Adrenal gland (tissue), 5 donors: ENCODE data around the gene GLCE.

ENCODE experiments used
- POLR2A ChIP-seq, 2 donors: fragments of 450-650 bp; IDR thresholded peaks; one replicate each; pipeline ENCODE4 v1.6.1; 2017; ENCODE audit warnings: antibody characterized with exemption in 2 of 2, mild to moderate bottlenecking in 2 of 2, moderate library complexity in 1 of 2
- TF ChIP-seq, protein P1 (sequence below), 6 experiments: fragments of 450-650 bp in 4 of 6; fragments of 200-600 bp in 2 of 6; sonication (generic) in 1 of 6; IDR thresholded peaks; 1 replicate in 5 of 6; 2 replicates in 1 of 6; pipeline versions ENCODE4 v1.5.1 to v1.8.0; 2016 to 2021; ENCODE audit warnings: antibody characterized with exemption in 6 of 6, mild to moderate bottlenecking in 2 of 6, moderate library complexity in 1 of 6
- donor health status: DM: no; HTN: no; CAD: no.

- TF ChIP-seq, protein P1, sequence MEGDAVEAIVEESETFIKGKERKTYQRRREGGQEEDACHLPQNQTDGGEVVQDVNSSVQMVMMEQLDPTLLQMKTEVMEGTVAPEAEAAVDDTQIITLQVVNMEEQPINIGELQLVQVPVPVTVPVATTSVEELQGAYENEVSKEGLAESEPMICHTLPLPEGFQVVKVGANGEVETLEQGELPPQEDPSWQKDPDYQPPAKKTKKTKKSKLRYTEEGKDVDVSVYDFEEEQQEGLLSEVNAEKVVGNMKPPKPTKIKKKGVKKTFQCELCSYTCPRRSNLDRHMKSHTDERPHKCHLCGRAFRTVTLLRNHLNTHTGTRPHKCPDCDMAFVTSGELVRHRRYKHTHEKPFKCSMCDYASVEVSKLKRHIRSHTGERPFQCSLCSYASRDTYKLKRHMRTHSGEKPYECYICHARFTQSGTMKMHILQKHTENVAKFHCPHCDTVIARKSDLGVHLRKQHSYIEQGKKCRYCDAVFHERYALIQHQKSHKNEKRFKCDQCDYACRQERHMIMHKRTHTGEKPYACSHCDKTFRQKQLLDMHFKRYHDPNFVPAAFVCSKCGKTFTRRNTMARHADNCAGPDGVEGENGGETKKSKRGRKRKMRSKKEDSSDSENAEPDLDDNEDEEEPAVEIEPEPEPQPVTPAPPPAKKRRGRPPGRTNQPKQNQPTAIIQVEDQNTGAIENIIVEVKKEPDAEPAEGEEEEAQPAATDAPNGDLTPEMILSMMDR (IDR thresholded peaks at IDR 0.05), result no peak
- TF ChIP-seq POLR2A (IDR thresholded peaks at IDR 0.05), result no peak
These were observed 159.2 kb downstream of the GLCE start for GRCh38 chr15:69319384-69320375.
